ENCODE measurements around the gene GPN2.

GRCh38 chr1:26912147-26912490 is 22.0 kb upstream of the GPN2 start:
- TF ChIP-seq, protein P1, sequence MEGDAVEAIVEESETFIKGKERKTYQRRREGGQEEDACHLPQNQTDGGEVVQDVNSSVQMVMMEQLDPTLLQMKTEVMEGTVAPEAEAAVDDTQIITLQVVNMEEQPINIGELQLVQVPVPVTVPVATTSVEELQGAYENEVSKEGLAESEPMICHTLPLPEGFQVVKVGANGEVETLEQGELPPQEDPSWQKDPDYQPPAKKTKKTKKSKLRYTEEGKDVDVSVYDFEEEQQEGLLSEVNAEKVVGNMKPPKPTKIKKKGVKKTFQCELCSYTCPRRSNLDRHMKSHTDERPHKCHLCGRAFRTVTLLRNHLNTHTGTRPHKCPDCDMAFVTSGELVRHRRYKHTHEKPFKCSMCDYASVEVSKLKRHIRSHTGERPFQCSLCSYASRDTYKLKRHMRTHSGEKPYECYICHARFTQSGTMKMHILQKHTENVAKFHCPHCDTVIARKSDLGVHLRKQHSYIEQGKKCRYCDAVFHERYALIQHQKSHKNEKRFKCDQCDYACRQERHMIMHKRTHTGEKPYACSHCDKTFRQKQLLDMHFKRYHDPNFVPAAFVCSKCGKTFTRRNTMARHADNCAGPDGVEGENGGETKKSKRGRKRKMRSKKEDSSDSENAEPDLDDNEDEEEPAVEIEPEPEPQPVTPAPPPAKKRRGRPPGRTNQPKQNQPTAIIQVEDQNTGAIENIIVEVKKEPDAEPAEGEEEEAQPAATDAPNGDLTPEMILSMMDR (IDR thresholded peaks at IDR 0.05 in 4 of 5, conservative IDR thresholded peaks at IDR 0.05 in 1 of 5) = no peak
- no peak for TF ChIP-seq POLR2A (IDR thresholded peaks at IDR 0.05)

Data from gastrocnemius medialis (tissue), 4 donors.